Calu3 (cell line): ENCODE data around the gene CECR2. TPM values are rescaled to one million over a fixed set of nuclear protein-coding genes. Genes with fewer than 3 reads are reported as not detected.

ENCODE experiments used
- BruUV-seq: library from RNA; stranded (reverse); fragments of 400-500 nt; replicated peaks from 2 replicates; lab custom pipeline; 2021; lab: Mats Ljungman, UMichigan
- CTCF ChIA-PET: fragments of 300-600 bp; sonication (Branson Sonifier 250); formaldehyde crosslinking; loops from one replicate; lab custom pipeline; 2022; ENCODE audit warnings: antibody characterized with exemption; lab: Charles Lee
- DNase-seq: peaks from one replicate; pipeline ENCODE4 v3.0.0; 2022
- H3K27ac Mint-ChIP-seq: one replicate; pipeline ENCODE4 v1.8.0; 2022; ENCODE audit warnings: mixed read lengths; ENCODE audit not compliant: unreplicated experiment
- H3K27me3 Mint-ChIP-seq: one replicate; pipeline ENCODE4 v1.8.0; 2022; ENCODE audit warnings: mixed read lengths; ENCODE audit not compliant: unreplicated experiment
- H3K36me3 Mint-ChIP-seq: one replicate; pipeline ENCODE4 v1.8.0; 2022; ENCODE audit warnings: mild to moderate bottlenecking, moderate library complexity, mixed read lengths; ENCODE audit not compliant: insufficient read depth, unreplicated experiment
- H3K4me1 Mint-ChIP-seq: one replicate; pipeline ENCODE4 v1.8.0; 2022; ENCODE audit warnings: mild to moderate bottlenecking, low read depth, mixed read lengths; ENCODE audit not compliant: unreplicated experiment
- H3K4me3 Mint-ChIP-seq: one replicate; pipeline ENCODE4 v1.8.0; 2022; ENCODE audit warnings: mild to moderate bottlenecking, low read depth, moderate library complexity, mixed read lengths; ENCODE audit not compliant: unreplicated experiment
- H3K9me3 Mint-ChIP-seq: one replicate; pipeline ENCODE4 v1.8.0; 2022; ENCODE audit warnings: low read depth, mixed read lengths; ENCODE audit not compliant: unreplicated experiment
- intact Hi-C: fragments of 100-400 bp; cut with micrococcal nuclease; formaldehyde crosslinking; loops from one replicate; pipeline ENCODE4 v1.10.0; 2022; ENCODE audit not compliant: unreplicated experiment
- total RNA-seq: library from RNA; stranded (reverse); gene quantifications from 2 replicates; pipeline ENCODE4 v1.2.3, GENCODE V29; 2022
- TF ChIP-seq, protein P1 (sequence below): fragments of 200-600 bp; IDR thresholded peaks from one replicate; pipeline ENCODE4 v1.8.0; 2022; ENCODE audit warnings: antibody characterized with exemption; ENCODE audit not compliant: unreplicated experiment

CECR2 gene
- total RNA-seq, 1 experiment from 2014 or later = 0.09 TPM

DNA sequence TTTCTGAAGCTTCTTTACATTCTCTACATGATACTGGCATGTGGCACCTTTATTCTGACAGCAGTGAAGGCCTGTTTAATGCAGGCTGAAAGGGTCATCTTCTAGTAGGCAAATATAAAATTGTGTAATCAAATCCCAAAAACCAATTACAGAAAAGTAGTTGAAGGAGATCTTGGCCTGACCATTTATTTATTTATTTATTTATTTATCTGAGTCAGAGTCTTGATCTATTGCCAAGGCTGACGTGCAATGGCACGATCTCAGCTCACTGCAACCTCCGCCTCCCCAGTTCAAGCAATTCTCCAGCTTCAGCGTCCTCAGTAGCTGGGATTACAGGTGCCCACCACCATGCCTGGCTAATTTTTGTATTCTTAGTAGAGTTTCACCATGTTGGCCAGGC lies 22.7 kb upstream of the CECR2 start:
- CTCF ChIA-PET = no interaction called here
- intact Hi-C loops = no loop called here
- H3K27me3 Mint-ChIP-seq = peaks cover 54% of the 10 kb centered on the region
- TF ChIP-seq, protein P1, sequence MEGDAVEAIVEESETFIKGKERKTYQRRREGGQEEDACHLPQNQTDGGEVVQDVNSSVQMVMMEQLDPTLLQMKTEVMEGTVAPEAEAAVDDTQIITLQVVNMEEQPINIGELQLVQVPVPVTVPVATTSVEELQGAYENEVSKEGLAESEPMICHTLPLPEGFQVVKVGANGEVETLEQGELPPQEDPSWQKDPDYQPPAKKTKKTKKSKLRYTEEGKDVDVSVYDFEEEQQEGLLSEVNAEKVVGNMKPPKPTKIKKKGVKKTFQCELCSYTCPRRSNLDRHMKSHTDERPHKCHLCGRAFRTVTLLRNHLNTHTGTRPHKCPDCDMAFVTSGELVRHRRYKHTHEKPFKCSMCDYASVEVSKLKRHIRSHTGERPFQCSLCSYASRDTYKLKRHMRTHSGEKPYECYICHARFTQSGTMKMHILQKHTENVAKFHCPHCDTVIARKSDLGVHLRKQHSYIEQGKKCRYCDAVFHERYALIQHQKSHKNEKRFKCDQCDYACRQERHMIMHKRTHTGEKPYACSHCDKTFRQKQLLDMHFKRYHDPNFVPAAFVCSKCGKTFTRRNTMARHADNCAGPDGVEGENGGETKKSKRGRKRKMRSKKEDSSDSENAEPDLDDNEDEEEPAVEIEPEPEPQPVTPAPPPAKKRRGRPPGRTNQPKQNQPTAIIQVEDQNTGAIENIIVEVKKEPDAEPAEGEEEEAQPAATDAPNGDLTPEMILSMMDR = no peak
- no peak for DNase-seq
- peaks cover 9% of the 10 kb centered on the region for H3K4me1 Mint-ChIP-seq
- no peaks in the 10 kb centered on the region for H3K9me3 Mint-ChIP-seq
- no TSS peak for BruUV-seq
- no peak overlapping the region for H3K27ac Mint-ChIP-seq
- H3K36me3 Mint-ChIP-seq = no peaks in the 10 kb centered on the region
- no peak overlapping the region for H3K4me3 Mint-ChIP-seq

GRCh38 chr22:17347724-17348123 lies 21.5 kb upstream of the CECR2 start:
- Mint-ChIP-seq H3K9me3 (no peaks in the 10 kb centered on the region), H3K27me3 (peaks cover 42% of the 10 kb centered on the region), H3K4me3 (no peak overlapping the region), H3K36me3 (no peaks in the 10 kb centered on the region), H3K4me1 (peaks cover 9% of the 10 kb centered on the region), H3K27ac (no peak overlapping the region)
- intact Hi-C loops = no loop called here
- CTCF ChIA-PET = no interaction called here
- DNase-seq = no peak
- BruUV-seq = no TSS peak
- TF ChIP-seq, protein P1 = no peak

DNA sequence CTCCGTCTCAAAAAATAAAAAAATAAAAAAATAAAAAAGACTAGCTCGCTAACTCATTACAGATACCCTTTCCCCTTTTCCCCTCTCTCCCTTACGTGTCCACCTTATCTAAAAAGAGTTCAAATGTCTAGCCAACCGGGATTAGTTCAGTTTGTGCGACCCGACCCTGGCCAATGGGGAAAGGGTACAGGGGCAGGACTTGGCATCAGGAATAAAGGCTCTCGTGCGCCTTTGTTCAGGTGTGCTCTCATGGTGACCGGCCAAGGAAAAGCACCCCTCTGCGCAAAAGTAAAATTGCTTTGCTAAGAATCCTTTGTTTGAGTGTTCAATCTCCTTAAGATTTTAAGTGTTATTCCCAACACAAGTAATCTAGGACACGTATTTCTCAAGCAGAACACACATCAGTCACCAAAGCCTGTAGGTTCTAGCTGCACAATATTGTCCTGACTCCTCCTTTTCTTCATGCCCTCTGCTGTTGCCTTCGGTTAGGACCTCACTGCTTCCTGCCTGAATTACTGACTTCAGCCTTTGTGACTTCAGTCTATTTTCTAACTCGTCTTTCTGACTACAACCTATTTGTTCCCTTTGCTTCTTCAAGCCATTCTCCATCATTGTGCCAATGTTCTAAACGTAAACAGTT lies 20.7 kb upstream of the CECR2 start:
- BruUV-seq = no TSS peak
- CTCF ChIA-PET = interaction anchor here (0.5 kb wide), 1 partner anchor 13 kb away, joined by 3 read pairs; no protein-coding TSS in a partner anchor
- Mint-ChIP-seq H3K9me3 (no peaks in the 10 kb centered on the region), H3K27ac (no peak overlapping the region), H3K4me3 (no peak overlapping the region), H3K4me1 (peaks cover 9% of the 10 kb centered on the region), H3K27me3 (peaks cover 40% of the 10 kb centered on the region), H3K36me3 (no peaks in the 10 kb centered on the region)
- TF ChIP-seq, protein P1 = no peak
- intact Hi-C loops = no loop called here
- no peak for DNase-seq

- CTCF ChIA-PET = interaction anchor here (0.5 kb wide), 1 partner anchor 14 kb away, joined by 3 read pairs; no protein-coding TSS in a partner anchor
- H3K27ac Mint-ChIP-seq = no peak overlapping the region
- H3K9me3 Mint-ChIP-seq = no peaks in the 10 kb centered on the region
- intact Hi-C loops = no loop called here
- no peak overlapping the region for H3K4me3 Mint-ChIP-seq
- no TSS peak for BruUV-seq
- no peaks in the 10 kb centered on the region for H3K36me3 Mint-ChIP-seq
- H3K27me3 Mint-ChIP-seq = peaks cover 40% of the 10 kb centered on the region
- DNase-seq = no peak
- TF ChIP-seq, protein P1 = no peak
- H3K4me1 Mint-ChIP-seq = peaks cover 9% of the 10 kb centered on the region
Measured at GRCh38 chr22:17349172-17349571, 20.1 kb upstream of the CECR2 start.
